HG02642 (cell line): ENCODE measurements around the gene CD46.

Experiments
- ATAC-seq: cut with Tn5 transposase; IDR thresholded peaks from one replicate; pipeline ENCODE4 v1.9.1; 2021; ENCODE audit warnings: mild to moderate bottlenecking; ENCODE audit not compliant: unreplicated experiment, poor library complexity

The CD46 gene

GRCh38 chr1:207793327-207793726, 41.5 kb downstream of the CD46 start:
- ATAC-seq: no peak

GRCh38 chr1:207794861-207795260, 43.0 kb downstream of the CD46 start:
- no peak for ATAC-seq

- ATAC-seq: peak; percentile 71
These were observed 45.5 kb downstream of the CD46 start for GRCh38 chr1:207797229-207797973.

- ATAC-seq: no peak
These were observed 47.0 kb downstream of the CD46 start for GRCh38 chr1:207798847-207799246.

- no peak for ATAC-seq
These were observed 48.3 kb downstream of the CD46 start for GRCh38 chr1:207799989-207800648.

GRCh38 chr1:207801819-207802218, 50.0 kb downstream of the CD46 start:
- no peak for ATAC-seq

GRCh38 chr1:207803678-207804077, 51.8 kb downstream of the CD46 start:
- no peak for ATAC-seq

- no peak for ATAC-seq
These were observed 53.0 kb downstream of the CD46 start for GRCh38 chr1:207804721-207805468.

- no peak for ATAC-seq
These were observed 54.1 kb downstream of the CD46 start for GRCh38 chr1:207805841-207806421.

- ATAC-seq: no peak
These were observed 54.9 kb downstream of the CD46 start for GRCh38 chr1:207806531-207807325.

- ATAC-seq: no peak
These were observed 55.5 kb downstream of the CD46 start for GRCh38 chr1:207807326-207807689.

- ATAC-seq: no peak
These were observed 56.0 kb downstream of the CD46 start for GRCh38 chr1:207807690-207808321.

- ATAC-seq: no peak
These were observed 56.5 kb downstream of the CD46 start for GRCh38 chr1:207808322-207808705.

GRCh38 chr1:207808911-207809555, 57.2 kb downstream of the CD46 start:
- ATAC-seq: no peak

GRCh38 chr1:207810173-207810572, 58.3 kb downstream of the CD46 start:
- no peak for ATAC-seq

- no peak for ATAC-seq
These were observed 58.9 kb downstream of the CD46 start for GRCh38 chr1:207810606-207811295.

GRCh38 chr1:207811319-207811718, 59.5 kb downstream of the CD46 start:
- no peak for ATAC-seq

GRCh38 chr1:207811920-207812720, 60.3 kb downstream of the CD46 start:
- no peak for ATAC-seq
